Heart left ventricle (tissue), 16 donors: ENCODE data around the gene RALGPS1. TPM values are rescaled to one million over a fixed set of nuclear protein-coding genes. Genes with fewer than 3 reads are reported as not detected.

Source experiments
- ATAC-seq, 4 donors: fragments of 200-7000 bp; cut with Tn5 transposase; one replicate each; pipeline ENCODE4 v1.9.1; 2020 to 2022; ENCODE audit warnings: moderate library complexity in 4 of 4, mild to moderate bottlenecking in 3 of 4, moderate number of reproducible peaks in 1 of 4
- DNase-seq, 5 donors: peaks; one replicate each; pipeline ENCODE4 v3.0.0-alpha.2; 2020
- H3K27ac ChIP-seq, 12 donors: fragments of 200-600 bp; sonication (generic) in 4 of 12; one replicate each; pipeline versions ENCODE4 v1.5.0 to v1.8.0; 2016 to 2022; ENCODE audit warnings: mild to moderate bottlenecking in 2 of 12
- H3K27me3 ChIP-seq, 9 donors: fragments of 200-600 bp; sonication (generic) in 2 of 9; one replicate each; pipeline versions ENCODE4 v1.5.1 to v1.8.0; 2016 to 2022; ENCODE audit warnings: mild to moderate bottlenecking in 3 of 9
- H3K36me3 ChIP-seq, 9 donors: fragments of 200-600 bp; sonication (generic) in 2 of 9; one replicate each; pipeline versions ENCODE4 v1.5.0 to v1.8.0; 2018 to 2022; ENCODE audit warnings: mild to moderate bottlenecking in 2 of 9
- H3K4me1 ChIP-seq, 12 donors: fragments of 200-600 bp; sonication (generic) in 4 of 12; one replicate each; pipeline versions ENCODE4 v1.5.0 to v1.8.0; 2016 to 2022; ENCODE audit warnings: mild to moderate bottlenecking in 3 of 12
- H3K4me3 ChIP-seq, 12 donors: fragments of 200-600 bp; sonication (generic) in 4 of 12; one replicate each; pipeline versions ENCODE4 v1.5.0 to v1.8.0; 2017 to 2022; ENCODE audit warnings: mild to moderate bottlenecking in 9 of 12, moderate library complexity in 4 of 12
- H3K9me3 ChIP-seq, 12 donors: fragments of 200-600 bp; sonication (generic) in 4 of 12; one replicate each; pipeline versions ENCODE4 v1.5.0 to v1.8.0; 2016 to 2022; ENCODE audit warnings: mild to moderate bottlenecking in 1 of 12
- POLR2A ChIP-seq, 2 donors: fragments of 450-650 bp; IDR thresholded peaks; one replicate each; pipeline ENCODE4 v1.6.1; 2017; ENCODE audit warnings: antibody characterized with exemption in 2 of 2, mild to moderate bottlenecking in 2 of 2, moderate library complexity in 2 of 2
- WGBS, 4 donors: extraction: QIAGEN DNeasy Blood & Tissue Kit in 2 of 4; methylation state at CpG; one replicate each; pipeline versions ENCODE4 v1.1.5 to v1.1.7; 2013 to 2018; 5-methylcytosine and 5-hydroxymethylcytosine counted together
- intact Hi-C, 10 donors: fragments of 100-400 bp; cut with DNase I; formaldehyde crosslinking; loops; one replicate each; pipeline versions ENCODE4 v1.11.1 to v1.14.2; 2022
- polyA plus RNA-seq, 2 donors: library from polyadenylated mRNA; stranded (reverse); fragments of 200-250 nt; gene quantifications; one replicate each; pipeline ENCODE4 v1.2.3, GENCODE V29; 2013
- total RNA-seq, 9 donors: library from RNA; depleted of rRNA in 2 of 9; stranded (reverse); fragments of >200 nt in 2 of 9; fragmentation: NEBNext Ultra II Directional in 3 of 9; extraction: Animal tissue kit (Norgen Biotek cat#: 25700) in 3 of 9; gene quantifications; one replicate each; pipeline versions ENCODE4 v1.1.0 to v1.2.4, GENCODE V29; 2016 to 2023
- TF ChIP-seq, protein P1 (sequence below), 12 donors: fragments of 200-600 bp; sonication (generic) in 4 of 12; IDR thresholded peaks; one replicate each; pipeline versions ENCODE4 v1.5.0 to v1.8.0; 2018 to 2022; ENCODE audit warnings: antibody characterized with exemption in 12 of 12, mild to moderate bottlenecking in 5 of 12
- donor health status: ischemic (EF 13 %, LVEDD 7.1; RV severe dilation, severe dysfunction).
- donor health status: healthy with polysubstance abuse.
- donor health status: DM: no; HTN: yes; CAD: no.
- donor health status: DM: no; HTN: no; CAD: no.
- donor health status: ischemic (EF 25% LVEDD 6.9; RV normal size, moderate dysfunction).
- donor health status: ischemic (EF 25% LVEDD 5.7; RV mildly dilated, moderate dysfunction).
- donor health status: healthy.
- donor health status: DM: yes; HTN: yes; CAD: no.
- donor health status: ischemic (EF 35%, LVEDD 5.7; RV mildly dilated, moderate dysfunction).
- donor health status: nonischemic (EF 11% LVEDD 7.7; RV severe dilation, severe dysfunction).
- donor health status: DM: yes; HTN: yes; CAD: no.
- donor health status: PGD.
- donor health status: ischemic (EF 29% LVEDD 5.4; RV normal size, mild dysfunction).
- donor health status: nonischemic (EF 23%, LVEDD 6.1; RV moderate dilation, normal function).

Gene RALGPS1
- total and polyA plus RNA-seq, 11 donors, result 8.0 to 21.8 (median 14.4) TPM

DNA sequence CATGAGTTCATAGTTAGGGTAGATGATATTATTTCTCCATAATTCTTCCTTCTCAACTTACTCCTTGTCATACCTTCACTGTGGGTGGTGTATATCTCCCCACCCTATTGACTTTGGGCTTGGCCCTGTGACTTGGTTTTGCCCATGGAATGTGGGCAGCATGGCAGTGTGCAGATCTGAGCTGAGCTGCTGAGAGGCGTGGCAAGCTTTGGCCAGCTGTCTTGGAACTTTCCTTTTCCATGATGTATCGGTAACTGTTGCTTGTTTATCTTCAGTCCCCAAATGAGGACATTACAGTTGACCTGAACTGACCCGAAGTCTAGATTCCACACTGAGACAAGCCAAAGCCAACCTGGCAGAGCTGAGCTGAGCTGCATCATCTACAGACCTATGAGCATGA, 70.4 kb downstream of the RALGPS1 start:
- 26 to 58% (median 37%) methylated on average over 3 of the region's 3 CpGs for WGBS, 4 donors
- no peaks in the 10 kb centered on the region for H3K36me3 ChIP-seq
- TF ChIP-seq, protein P1, sequence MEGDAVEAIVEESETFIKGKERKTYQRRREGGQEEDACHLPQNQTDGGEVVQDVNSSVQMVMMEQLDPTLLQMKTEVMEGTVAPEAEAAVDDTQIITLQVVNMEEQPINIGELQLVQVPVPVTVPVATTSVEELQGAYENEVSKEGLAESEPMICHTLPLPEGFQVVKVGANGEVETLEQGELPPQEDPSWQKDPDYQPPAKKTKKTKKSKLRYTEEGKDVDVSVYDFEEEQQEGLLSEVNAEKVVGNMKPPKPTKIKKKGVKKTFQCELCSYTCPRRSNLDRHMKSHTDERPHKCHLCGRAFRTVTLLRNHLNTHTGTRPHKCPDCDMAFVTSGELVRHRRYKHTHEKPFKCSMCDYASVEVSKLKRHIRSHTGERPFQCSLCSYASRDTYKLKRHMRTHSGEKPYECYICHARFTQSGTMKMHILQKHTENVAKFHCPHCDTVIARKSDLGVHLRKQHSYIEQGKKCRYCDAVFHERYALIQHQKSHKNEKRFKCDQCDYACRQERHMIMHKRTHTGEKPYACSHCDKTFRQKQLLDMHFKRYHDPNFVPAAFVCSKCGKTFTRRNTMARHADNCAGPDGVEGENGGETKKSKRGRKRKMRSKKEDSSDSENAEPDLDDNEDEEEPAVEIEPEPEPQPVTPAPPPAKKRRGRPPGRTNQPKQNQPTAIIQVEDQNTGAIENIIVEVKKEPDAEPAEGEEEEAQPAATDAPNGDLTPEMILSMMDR (IDR thresholded peaks at IDR 0.05), result no peak
- TF ChIP-seq POLR2A (IDR thresholded peaks at IDR 0.05), result no peak
- H3K9me3 ChIP-seq, result peaks cover 0 to 7% (median 0%) of the 10 kb centered on the region in 12 donors
- peak overlapping the region in 5 of 12 donors; percentile 1 to 65 (median 53) for H3K27ac ChIP-seq
- peaks cover 0 to 37% (median 24%) of the 10 kb centered on the region in 12 donors for H3K4me1 ChIP-seq
- intact Hi-C loops, result no loop called here
- ATAC-seq, result peak; percentile 37 to 78 (median 58)
- H3K4me3 ChIP-seq, result no peak overlapping the region
- H3K27me3 ChIP-seq, result peaks cover 0 to 32% (median 0%) of the 10 kb centered on the region in 9 donors
- DNase-seq, result peak in 1 of 5 donors; percentile 57

DNA sequence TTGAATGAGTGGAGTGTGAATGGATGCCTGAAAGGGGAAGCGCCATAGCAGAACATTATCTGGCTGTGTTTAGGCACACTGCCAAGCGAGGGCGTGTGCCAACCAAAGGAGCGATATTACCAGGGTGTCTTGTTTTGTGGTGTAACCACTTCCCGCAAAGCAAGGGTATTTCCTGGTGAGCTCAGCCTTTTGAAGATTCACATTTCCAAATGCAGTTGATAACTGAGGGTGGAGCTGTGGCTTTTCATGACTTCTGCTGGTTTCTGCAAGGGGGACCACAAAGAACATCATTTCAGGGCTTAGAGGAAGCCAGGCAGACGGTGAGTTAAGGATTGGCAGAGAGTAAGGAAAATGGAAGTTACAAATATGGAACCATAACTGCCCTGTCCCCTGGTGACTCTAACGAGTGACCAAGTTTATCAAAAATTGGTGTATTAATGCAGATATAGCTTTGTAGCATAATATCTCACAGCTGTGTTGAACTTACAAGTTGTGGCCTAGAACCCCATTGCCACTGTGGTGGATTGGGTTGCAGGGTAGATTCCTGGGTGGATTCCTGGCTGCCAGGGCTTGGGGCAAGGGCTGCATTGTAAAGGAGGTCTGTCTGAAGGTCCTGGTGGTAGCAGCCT, 71.4 kb downstream of the RALGPS1 start:
- H3K36me3 ChIP-seq, result no peaks in the 10 kb centered on the region
- peaks cover 0 to 44% (median 33%) of the 10 kb centered on the region in 12 donors for H3K4me1 ChIP-seq
- no peak overlapping the region for H3K4me3 ChIP-seq
- 34 to 63% (median 49%) methylated on average over 7 of the region's 7 CpGs for WGBS, 4 donors
- peak; percentile 63 to 80 (median 73) for DNase-seq
- peak; percentile 33 to 82 (median 76) for ATAC-seq
- peaks cover 0 to 34% (median 0%) of the 10 kb centered on the region in 9 donors for H3K27me3 ChIP-seq
- peak overlapping the region in 6 of 12 donors; percentile 43 to 65 (median 54) for H3K27ac ChIP-seq
- intact Hi-C loops, result no loop called here
- peaks cover 0 to 7% (median 0%) of the 10 kb centered on the region in 12 donors for H3K9me3 ChIP-seq
- TF ChIP-seq, protein P1 (IDR thresholded peaks at IDR 0.05), result no peak
- TF ChIP-seq POLR2A (IDR thresholded peaks at IDR 0.05), result no peak

DNA sequence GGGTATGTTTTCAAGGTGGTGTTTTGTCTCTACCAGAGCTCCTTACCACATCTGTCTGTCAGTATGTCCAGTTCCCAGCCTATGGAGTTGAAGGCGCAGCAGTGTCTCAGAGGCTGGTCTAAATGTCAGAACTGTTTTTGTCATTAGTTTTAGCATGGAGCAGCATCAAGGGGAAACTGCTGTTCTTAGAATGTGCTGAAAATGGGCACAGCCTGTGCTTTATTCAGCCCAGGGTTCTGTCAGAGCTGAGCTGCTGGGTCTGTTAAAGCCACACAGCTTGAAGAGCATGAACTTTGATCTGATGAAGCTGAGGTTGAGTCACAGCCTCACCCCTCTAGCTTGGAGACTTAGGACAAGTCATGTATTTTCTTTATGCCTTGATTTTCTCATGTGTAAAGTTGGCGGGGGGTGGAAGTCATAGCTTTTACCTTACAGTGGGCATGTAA, 71.9 kb downstream of the RALGPS1 start:
- DNase-seq (no peak), ATAC-seq (no peak)
- TF ChIP-seq, protein P1 (IDR thresholded peaks at IDR 0.05), result no peak
- TF ChIP-seq POLR2A (IDR thresholded peaks at IDR 0.05), result no peak
- 83 to 98% (median 86%) methylated on average over 2 of the region's 2 CpGs for WGBS, 4 donors
- H3K27ac ChIP-seq, result peak overlapping the region in 3 of 12 donors; percentile 53 to 57 (median 55)
- no peak overlapping the region for H3K4me3 ChIP-seq
- peaks cover 0 to 6% (median 0%) of the 10 kb centered on the region in 12 donors for H3K9me3 ChIP-seq
- peaks cover 0 to 47% (median 33%) of the 10 kb centered on the region in 12 donors for H3K4me1 ChIP-seq
- intact Hi-C loops, result no loop called here
- H3K27me3 ChIP-seq, result peaks cover 0 to 32% (median 0%) of the 10 kb centered on the region in 9 donors
- H3K36me3 ChIP-seq, result no peaks in the 10 kb centered on the region

DNA sequence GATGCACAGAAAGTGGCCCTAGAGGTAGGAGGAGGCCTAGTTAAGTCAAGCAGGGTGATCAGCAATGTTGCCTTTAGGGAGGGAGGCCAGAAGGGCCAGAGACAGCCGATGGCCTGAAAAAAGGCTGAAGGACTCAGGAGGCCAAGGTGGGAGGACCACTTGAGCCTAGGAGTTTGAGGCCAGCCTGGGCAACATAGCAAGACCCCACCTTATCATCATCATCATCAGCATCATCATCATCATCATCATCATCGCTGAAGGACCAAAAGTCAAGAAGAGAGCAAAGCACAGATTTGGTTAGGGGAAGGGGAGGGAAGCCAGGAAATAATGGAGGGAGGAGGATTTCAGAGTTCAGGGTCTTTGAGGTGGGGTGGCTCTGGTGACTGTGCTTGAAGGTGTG, 74.3 kb downstream of the RALGPS1 start:
- no peak for ATAC-seq
- intact Hi-C loops, result no loop called here

More for the DNA sequence above, 74.3 kb downstream of the RALGPS1 start:
- Histone ChIP-seq H3K9me3 (peaks cover 0 to 11% (median 6%) of the 10 kb centered on the region in 12 donors), H3K27me3 (peaks cover 0 to 34% (median 0%) of the 10 kb centered on the region in 9 donors), H3K27ac (peak overlapping the region in 3 of 12 donors; percentile 25 to 74 (median 70)), H3K36me3 (peaks cover 0 to 3% (median 0%) of the 10 kb centered on the region in 9 donors), H3K4me1 (peaks cover 0 to 51% (median 33%) of the 10 kb centered on the region in 12 donors), H3K4me3 (no peak overlapping the region)
- 95 to 100% (median 96%) methylated on average over 2 of the region's 2 CpGs for WGBS, 4 donors
- no peak for DNase-seq
- TF ChIP-seq, protein P1 (IDR thresholded peaks at IDR 0.05), result no peak
- no peak for TF ChIP-seq POLR2A (IDR thresholded peaks at IDR 0.05)
